Left renal pelvis (tissue), 4 donors: Measurements from ENCODE around the gene EEF1AKMT3. TPM values are rescaled to one million over a fixed set of nuclear protein-coding genes. Genes with fewer than 3 reads are reported as not detected.

Experiments
- DNase-seq, 4 donors: peaks; one replicate each; pipeline ENCODE4 v3.0.0-alpha.2; 2013; ENCODE audit warnings: low read depth in 4 of 4, low spot score in 3 of 4
- polyA plus RNA-seq, 4 donors: library from polyadenylated mRNA; unstranded; fragments of 120-200 nt; gene quantifications; one replicate each; pipeline ENCODE4 v1.2.1, GENCODE V29; 2013; ENCODE audit not compliant: insufficient read length in 4 of 4

Gene EEF1AKMT3
- polyA plus RNA-seq, result 10 to 100 TPM; 11.2 to 17.5 (median 11.7) TPM

DNA sequence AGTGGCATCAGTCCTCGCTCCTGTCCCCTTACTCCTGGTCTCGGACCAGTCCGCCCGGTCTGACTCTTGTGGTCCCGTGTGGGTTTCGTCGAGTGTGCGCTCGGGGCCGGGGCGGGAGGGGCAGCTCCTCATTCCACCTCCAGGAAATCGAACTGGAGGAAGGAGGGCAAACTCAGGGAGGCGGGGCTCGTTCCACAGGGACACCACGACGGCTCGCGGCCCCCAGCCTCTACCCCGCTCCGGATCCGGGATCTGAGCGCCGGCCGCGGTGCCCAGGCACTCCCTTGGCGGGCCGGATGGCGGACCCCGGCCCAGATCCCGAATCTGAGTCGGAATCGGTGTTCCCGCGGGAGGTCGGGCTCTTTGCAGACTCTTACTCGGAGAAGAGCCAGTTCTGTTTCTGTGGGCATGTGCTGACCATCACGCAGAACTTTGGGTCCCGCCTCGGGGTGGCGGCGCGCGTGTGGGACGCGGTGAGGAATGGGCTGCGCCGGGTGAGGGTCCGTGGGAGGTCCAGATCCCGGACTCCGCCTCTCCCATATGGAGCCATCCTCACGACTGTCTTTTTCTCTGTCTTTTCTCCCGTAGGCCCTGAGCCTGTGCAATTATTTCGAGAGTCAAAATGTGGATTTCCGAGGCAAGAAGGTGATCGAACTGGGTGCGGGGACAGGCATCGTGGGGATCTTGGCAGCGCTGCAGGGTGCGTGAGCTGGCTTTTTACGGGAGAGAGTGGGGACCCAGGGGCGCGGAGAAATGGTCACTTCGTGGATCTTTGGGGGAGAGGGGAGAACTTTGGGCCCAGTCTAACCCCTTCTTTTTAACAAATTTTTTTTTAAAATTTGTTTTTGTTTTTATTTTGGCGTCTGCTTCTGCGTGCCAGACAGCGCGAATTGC lies at the start of gene EEF1AKMT3:
EEF1AKMT3 (plus strand) TSS at position 186 of the 894 bp plus-strand sequence; CDS start at position 297, 111 bp downstream.
- DNase-seq, result no peak

DNA sequence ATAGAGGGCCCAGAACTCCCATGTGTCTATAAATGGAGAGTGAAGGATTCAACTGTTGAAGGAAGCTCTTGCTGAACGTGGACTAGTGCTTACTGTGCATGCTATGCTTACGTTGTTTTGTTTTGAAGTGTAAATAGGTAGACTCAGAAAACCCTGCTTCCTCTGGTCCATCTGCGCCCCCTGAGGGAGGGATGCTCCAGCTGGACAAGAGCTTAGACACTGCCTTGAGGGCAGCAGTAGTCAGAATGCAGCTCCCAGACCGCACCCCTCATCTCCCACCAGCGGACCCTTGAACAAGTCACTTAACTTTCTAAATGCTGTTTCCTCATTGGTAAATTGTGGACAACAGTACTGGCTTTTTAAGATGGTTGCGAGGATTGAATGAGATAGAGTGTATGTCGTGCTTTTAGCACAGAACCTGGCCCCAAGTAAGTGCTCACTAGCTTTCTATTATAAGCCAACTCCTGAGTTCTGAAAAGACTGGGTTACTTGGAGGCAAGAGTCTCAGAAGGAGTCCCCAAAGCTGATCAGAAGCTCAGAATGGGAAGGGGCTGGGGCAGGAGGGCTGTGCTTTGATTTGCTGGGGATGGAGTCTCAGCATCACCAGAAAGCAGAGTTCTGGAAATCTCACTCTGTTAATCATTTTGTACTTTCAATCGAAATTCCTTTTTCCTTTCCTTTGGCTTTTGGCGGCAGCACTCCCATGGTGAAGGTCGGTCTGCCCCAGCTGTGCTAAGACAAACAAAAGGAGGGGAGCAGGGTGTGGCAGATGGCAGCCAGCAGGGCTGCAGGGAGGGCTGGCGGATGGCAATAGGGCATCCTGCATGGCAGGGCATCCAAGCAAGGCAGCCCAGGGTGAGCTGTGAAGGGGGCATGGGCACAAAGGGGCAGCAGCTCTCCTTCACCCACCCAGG lies 49.4 kb upstream of the EEF1AKMT3 start:
- no peak for DNase-seq

DNA sequence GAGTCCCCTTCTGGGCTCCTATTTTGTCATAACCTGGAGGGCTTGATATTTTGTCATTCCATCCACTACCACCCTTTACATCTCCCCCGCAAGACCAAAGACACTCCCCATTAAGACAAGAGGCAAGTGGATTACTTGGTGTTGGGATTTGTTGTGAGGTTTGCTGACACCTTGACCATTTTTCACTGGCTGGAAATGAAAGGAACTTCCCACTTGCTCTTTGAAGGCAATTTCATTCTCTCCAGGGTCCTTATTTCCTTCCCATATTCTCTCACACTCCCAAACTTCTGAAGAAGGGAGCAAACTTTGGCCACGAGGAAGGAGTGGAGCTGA lies 48.8 kb upstream of the EEF1AKMT3 start:
- no peak for DNase-seq

DNA sequence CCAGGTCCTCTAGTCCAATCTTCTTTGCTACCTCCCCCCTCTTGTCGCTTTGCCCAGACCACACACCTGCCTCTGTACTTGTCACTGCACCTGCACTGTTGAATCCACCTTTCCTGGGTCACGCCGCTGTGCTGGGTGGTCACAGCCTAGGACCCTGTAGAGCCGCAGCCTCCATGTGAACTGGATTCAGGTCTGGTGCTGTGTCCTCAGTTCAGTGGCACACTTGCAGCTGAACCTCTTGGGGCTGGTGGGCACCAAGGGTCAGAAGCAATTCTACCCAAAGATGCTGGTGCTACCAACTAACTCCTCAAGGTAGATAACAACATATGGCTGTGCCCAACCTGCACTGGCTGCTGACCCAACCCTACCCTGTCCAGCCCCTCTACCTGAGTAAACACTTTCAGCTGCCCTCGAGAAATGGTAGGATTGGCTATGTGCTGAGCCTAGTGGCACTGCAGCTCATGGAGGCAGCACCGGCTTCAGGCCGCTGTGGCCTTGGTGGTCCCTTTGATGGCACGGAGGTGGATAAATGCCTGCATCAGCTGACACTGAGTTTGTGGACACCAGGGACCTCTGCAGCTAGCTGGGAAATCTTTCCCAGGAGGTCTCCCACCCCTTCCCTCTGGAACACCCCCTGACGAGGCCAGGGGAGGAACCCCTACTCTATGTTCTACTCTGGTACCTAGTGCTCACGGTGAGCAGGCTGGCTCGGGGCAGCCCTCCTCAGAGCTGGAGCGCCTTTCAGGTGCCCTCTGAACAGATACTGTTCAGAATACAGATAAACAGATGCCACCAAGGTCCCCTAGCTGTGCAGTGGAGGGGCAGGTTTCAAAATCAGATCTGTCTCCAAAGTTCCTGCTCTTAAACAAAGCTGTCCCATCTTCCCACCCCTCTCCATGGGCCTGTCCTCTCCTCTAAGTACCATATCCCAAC lies 48.1 kb upstream of the EEF1AKMT3 start:
- DNase-seq, result no peak

DNA sequence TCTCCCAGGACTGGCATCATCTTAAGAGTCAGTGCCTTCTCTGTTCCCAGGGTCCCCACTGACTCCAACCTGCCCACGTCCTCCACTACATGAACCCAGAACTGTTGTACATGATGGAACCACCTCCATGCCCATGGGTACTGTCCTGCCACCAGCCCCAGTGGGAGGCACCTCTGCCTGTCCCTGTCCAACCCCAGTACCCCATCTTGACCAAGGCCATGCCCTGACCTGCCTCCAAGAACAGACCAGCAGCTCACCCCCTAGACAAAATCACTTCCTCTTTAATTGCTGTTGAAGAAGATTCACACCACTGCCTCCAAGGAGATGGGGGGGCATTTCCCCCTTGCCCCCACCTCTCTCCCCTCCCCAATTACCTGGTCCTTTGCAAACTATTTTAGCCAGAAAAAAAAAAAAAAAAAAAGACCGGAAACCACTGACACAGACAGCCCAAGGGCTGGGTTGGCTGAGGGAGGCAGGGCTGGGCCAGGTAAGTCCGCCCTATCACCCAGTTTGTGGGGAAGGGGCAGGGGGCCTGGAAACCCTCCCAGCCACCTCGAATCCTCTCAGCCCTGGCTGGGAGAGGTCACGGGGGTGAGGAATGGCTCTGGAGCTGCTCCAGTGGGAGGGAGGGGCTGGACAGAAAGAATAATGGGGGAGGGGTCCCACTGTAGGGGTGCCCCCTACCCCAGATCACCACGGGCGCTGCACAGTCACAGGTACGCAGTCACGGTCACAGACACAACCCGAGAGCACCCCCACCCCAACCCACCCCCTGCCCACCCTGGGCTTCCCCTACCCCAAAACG lies 47.3 kb upstream of the EEF1AKMT3 start:
- DNase-seq, result no peak

DNA sequence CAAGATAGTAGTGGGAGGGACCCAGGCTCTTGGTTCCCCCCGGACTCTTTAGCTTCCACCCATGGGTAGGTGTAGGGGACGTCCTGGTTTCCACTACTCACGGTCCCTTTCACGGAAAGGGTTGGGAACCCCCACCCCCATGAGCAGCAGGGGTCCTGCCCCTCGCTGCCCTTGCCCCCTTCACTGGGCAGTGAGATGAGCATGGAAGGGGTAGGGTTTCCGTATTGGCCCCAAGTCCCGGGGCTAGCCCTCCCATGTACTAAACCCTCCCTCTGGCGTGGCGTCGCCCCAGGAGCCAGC lies 46.6 kb upstream of the EEF1AKMT3 start:
- DNase-seq, result no peak

DNA sequence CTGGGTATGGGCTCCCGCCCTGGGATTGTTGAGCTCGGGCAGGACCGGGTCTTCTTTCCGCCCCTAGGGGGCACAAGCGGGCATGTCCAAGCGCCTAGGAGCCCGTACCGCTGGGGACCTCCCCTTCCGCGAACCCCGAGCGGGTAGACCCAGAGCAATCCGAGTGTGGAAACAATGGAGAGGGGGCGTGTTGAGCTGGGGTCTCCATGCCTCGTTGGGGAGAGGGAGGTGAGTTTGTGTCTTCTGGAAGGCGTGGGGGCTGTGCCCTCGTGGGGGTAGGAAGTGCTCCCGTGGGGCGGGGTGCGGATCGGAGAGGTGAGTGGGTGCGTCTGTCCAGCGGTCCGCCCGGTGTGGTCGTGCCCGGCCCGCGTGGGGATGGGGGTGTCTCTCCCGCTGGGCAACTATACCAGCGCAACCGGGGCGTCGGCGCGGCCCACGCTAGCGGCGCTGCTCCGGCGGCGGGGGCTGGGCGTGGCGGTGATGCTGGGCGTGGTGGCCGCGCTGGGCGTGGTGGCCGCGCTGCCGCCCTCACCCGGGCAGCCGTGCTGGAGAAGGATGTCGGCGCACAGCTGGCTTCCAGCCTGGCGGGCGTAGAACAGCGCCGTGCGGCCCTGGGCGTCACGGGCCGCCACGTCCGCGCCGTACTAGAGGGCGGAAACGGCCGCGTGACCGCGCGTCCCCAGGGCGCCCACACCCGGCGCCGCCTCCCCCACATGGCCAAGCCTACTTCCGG lies 46.1 kb upstream of the EEF1AKMT3 start:
- DNase-seq, result no peak

DNA sequence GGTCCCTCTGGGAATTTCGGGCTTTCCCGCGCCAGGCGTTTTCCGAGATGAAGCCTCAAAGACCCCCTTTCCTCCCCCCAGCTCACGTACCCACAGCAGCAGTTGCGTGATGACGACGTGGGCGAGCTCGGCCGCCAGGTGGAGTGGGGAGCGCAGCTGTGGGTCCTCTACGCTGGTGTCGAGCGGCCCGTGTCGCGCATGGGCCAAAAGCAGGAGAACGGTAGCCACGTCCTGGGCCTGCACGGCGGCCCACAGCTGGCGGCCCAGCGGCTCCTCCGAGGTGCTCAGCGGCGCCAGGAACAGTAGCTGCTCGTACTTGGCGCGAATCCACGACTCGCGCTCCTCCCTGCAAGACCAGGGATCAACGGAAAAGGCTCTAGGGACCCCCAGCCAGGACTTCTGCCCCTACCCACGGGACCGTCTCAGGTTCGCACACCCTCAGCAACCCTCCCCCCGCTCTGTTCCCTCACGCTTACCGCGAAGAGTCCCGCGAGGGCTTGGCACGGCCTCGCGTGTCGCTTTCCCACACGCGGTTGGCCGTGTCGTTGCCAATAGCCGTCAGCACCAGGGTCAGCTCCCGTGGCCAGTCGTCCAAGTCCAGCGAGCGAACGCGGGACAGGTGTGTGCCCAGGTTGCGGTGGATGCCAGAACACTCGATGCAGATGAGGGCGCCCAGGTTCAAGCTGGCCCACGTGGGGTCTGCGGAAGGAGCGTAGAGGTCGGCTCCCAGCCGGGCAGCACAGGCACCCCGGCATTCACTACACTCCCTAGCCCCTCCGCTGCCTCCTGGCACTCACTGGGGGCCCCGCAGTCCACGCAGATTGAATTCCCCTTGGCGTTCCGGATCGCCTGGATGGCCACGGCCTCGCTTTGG lies 45.3 kb upstream of the EEF1AKMT3 start:
- DNase-seq, result no peak

DNA sequence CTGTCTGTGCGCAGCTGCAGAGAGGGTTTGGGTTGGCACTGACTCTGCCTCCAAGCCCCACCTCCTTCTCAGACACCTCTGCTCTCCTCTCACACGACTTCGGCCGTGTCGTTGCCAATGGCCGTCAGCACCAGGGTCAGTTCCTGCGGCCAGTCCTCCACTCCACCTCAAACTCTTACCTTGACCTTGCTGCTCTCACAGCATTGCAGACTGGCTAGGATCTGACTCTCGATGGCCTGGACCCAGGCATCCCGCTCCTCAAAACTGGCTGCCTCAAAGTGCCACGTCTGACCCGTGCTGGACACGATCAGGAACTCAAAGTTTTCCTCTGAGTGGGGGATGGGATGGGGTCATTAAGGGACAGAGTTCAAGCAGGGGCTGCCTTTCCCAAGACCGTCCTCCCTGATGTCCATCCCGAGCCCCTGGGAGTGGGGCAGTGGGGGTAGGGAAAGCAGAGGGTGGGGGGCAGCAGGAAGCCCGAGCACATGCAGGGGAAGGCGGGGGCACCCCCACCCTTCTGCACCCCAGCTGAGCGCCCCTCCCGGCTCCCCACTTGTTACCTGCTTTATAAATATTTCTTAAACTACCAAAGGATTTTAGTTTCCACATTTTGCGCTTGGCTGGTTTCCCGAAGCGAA lies 44.5 kb upstream of the EEF1AKMT3 start:
- DNase-seq, result no peak

DNA sequence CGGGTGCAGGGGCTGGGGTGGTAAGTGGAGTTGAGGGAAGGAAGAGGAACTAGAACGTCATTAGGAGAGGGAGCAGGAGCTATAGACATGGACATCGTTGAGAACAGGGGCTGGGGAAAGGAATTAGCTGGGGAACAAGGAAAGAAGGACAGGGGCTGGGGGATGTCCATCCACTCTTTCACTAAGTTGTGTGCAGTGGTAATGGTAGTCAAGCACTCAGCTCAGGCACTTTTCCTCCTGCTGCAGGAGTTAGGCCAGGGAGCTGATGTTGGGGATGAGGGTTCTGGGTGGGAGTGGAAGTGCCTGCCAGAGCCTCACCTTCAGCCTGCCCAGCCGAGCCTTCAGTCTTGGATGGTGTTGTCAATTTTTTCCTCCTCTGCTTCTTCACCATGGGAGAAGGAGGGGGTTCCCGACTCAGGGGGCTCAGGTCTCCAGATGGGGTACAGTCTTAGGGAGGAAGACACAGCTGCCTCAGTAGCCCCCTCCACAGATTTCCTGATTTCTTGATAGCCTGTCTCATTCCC lies 43.0 kb upstream of the EEF1AKMT3 start:
- DNase-seq, result no peak

DNA sequence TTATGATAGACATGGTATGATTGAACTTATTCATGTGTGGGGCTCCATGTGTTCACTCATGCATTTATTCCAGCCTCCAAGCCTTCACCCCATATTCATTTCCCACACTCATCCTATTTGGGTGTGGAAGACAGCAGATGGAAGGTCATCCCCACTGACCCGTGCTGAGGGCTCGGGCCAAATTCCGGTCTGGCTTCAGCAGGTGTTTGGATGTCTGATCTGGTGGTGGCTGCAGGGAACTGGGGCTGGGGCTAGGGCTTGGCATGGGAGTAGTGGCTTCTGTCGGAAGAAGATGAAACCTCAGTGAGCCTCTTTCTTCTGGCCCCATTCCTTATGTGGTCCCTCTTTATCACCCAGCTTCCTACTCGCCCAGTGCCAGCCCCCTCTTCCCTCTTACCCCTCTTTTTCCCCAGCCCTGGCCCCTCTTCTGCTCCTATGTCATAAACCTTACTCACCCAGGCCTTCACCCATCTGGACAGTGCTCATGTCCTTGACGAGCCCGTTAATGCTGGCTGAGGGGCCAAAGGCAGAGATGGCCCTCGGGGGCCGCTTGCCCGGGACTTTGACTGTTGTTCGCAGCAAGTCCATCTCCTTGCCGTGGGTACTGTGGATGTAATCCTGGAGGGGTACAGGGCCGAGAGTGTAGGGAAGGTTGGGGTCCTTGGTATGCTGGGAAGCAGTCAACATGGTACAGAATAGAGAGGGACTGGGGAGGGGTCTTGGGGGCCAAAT lies 41.9 kb upstream of the EEF1AKMT3 start:
- DNase-seq, result no peak

DNA sequence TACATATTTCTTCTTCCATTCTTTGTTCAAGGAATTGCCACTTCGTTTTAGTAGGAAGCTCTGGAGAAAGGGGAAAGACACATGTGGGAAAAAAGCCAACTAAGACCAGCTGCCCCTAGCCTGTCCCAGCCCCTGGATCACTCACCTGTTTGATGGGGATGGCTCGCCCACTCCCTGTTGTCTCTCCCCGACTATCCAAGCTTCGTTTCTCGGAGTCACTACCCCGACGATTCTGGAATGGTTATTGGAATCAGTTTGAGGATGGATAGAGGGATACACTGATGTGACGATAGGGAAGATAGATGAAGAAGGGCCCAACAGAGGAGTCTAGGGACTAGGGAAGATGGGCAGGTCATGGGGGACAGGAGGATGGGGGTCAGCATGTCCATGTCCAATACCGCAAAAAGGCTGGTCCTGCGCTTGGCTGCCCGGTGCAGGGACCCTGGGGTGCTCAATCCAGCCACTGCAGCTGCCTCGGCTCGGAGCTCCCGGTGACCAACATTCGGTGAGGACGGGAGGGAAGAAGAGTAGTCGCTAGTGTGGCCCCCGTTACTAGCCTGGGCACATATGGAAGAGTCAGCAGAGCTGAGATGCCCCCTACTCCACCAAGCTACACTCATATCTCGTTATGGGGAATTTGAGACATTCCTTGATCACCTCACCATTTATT lies 40.9 kb upstream of the EEF1AKMT3 start:
- DNase-seq, result no peak

DNA sequence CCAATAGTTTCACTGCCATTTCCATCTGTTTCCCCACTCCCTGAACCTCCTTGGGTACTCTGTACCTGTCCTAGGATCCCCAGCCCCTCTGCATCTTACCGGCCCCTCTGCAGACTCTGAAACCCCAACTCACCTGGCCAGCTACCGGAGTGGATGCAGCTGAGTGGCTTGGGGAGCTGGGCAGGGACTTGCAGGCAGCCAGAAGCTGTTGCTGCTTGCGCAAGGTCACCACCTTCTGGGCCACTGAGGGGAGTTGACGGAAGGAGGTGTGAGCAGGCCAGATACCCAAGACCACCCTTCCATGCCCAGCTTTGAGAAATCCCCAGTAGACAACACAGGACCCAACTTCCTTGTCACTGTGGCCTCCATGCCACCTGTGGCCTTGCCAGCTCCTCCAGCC lies 40.1 kb upstream of the EEF1AKMT3 start:
- DNase-seq, result no peak

DNA sequence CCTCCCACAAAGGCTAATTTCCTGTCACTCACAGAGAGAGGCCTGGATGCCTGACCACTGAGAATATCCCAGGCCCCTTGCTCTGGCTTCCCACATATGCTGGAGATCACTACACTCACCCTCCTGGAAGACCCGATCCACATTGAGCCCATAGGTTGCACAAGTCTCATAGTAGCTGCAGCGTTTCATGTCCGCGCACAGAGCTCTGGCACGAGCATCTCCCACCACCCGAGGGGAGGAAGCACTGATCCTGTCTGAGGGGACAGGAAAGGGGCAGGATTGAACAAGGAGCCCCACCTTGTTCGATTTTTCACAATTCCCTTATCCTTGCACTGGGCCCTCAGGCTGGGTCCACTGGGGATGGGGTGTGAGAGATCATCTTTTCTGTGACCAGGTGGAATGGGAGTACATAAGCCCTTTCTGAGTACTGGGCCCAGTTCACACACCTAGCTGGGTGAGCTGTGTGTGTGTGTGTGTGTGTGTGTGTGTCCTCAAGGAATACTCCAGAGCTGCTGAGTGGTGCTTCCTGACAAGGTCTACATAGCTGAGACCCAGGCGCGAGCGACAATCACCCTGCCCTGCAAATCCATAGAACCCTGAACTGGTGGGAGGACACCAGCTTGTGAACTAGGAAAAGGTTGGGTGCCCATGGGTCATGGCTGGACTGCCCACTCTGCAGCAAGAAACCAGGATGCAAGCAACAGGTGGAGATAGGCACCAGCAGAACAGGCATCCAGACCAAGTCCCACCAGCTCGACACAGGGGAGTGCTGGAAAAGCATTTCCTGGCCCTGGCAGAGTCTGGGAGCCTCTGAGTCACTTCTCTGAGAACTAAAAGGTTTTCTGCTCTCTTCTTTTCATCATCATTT lies 39.5 kb upstream of the EEF1AKMT3 start:
- no peak for DNase-seq

DNA sequence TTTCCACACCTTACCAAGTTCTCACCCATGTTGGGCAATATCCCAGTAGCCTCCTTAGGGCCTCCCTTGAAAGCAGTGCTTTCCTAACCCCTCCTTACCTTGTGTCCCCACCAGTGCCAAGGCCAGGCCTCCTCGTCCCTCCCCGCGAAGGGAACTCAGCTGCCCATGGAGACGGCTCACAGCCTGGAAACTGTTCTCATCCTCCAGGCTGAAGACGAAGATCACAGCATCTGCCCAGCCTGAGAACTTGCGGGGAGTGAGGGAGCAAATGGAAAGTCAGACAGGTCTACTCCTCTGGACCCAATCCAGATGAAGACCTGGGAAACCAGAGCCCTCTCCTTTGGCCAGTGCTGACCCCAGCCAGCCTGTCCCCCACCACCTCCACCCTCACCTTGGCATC lies 38.5 kb upstream of the EEF1AKMT3 start:
- no peak for DNase-seq
